RKO (cell line): Measurements from ENCODE around the gene MICU1.
"Not testable (repeated sequence)": the region's sequence is repeated elsewhere in the genome, so short reads cannot be mapped to it uniquely, and the experiment has no call there.

Experiments
- DNase-seq: peaks from one replicate; pipeline ENCODE4 v3.0.0-alpha.2; 2016; ENCODE audit warnings: low spot score

The MICU1 gene, protein sequence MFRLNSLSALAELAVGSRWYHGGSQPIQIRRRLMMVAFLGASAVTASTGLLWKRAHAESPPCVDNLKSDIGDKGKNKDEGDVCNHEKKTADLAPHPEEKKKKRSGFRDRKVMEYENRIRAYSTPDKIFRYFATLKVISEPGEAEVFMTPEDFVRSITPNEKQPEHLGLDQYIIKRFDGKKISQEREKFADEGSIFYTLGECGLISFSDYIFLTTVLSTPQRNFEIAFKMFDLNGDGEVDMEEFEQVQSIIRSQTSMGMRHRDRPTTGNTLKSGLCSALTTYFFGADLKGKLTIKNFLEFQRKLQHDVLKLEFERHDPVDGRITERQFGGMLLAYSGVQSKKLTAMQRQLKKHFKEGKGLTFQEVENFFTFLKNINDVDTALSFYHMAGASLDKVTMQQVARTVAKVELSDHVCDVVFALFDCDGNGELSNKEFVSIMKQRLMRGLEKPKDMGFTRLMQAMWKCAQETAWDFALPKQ

DNA sequence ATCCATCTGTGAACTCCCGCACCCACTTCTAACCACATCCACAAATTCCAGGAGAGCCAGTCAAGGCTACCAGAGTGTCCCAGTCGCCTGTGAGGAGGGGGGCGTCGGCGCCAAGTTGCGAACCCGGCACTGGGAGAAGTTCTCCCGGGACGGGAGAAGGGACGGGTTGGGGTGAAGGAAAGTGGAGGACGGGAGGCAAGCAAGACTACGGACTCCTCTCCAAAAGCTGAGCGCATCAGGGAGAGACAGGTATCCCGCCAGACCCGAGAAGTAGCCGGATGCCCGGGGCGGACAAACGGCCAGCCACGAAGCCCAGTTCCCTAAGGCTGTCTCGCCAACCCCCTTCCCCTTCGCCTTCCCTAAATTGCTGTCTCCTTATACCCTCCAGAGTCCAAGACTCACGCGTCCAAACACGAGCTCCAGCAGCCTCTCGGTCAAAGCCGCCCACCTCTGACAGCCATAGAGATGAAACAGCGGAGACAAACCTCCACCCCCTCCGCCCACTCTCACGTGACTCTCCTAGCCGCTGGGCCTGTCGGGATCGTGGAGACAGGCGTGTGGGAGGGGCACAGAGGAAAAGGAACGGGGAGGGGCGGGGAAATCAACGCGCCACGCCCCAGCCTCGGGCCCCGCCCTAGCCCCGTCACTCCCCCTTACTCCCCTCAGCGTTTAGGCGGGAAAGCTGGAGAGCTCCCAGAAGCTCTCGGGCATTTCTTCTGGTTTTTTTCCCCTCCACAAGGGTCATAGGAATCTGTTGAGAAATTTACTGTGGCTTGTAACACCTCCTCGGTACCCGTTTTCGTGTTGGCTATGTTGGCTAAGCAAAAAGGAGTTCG, at the start of gene MICU1:
Gene MICU1, minus strand, starts transcription at position 472 of the 836 bp plus-strand sequence. CDS start 59,286 bp downstream, outside the sequence.
- DNase-seq = peak; percentile 94

GRCh38 chr10:72674174-72674573, 48.3 kb upstream of the MICU1 start:
- DNase-seq = not testable (repeated sequence)

GRCh38 chr10:72673280-72673679, 47.4 kb upstream of the MICU1 start:
- no peak for DNase-seq

- no peak for DNase-seq
Measured at GRCh38 chr10:72667207-72667864, 41.5 kb upstream of the MICU1 start.

- DNase-seq = peak; percentile 41
Measured at GRCh38 chr10:72665925-72666324, 40.0 kb upstream of the MICU1 start.

DNA sequence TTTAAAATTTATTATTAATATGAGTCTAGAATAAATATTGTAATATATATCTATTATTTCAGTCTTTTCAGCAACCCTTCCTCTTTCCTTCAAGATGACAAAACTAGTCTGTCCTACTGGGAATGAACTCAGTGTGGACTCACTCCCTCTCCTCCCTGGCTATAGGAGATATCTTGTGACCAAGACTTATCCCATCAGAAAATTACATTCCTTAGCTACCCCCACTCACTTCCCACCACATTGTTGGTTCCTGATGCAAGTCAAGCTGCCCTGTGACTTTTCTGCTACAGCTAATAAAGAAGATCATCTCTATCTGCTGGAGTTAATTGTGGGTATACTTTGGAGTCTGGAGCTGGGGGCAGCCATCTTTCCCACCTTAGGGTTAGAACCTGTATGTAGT, 38.1 kb upstream of the MICU1 start:
- no peak for DNase-seq

DNA sequence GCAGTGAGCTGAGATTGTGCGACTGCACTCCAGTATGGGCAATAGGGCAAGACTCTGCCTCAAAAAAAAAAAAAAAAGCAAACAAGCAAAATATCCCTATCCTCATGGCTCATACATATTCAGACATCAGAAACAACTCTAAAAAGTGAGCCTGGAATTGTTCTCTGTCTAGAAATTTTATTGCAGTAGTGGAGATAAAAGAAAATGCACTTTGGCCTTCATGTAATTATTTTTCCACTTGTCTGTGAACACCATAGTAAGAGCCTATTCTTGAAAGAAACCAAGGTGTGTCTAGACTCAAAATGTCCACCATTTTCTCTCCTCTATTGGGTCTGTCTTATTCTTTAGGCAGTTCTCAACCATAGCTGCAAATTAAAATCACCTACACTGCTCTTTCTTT, 35.6 kb upstream of the MICU1 start:
- no peak for DNase-seq

DNA sequence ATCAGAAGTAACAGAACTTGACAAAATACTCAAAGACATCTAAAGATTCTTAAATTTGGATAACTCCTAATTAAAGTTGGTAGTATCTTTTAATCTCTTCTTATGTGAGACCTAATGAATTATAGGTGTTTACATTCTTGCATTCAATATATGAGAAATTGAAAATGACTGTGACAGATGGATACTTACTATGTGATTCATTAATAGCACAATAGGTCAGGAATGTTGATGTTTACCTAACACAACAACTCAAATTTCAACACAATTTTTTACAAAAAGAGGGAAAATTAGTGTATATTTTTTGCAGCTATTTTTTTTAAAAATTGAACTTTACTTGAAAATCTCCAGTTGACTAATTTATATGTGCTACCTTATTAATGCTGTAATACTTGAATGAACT, 34.3 kb upstream of the MICU1 start:
- DNase-seq = no peak

- DNase-seq = no peak
Measured at GRCh38 chr10:72659694-72660093, 33.8 kb upstream of the MICU1 start.

- no peak for DNase-seq
Measured at GRCh38 chr10:72658696-72659400, 33.0 kb upstream of the MICU1 start.

- no peak for DNase-seq
Measured at GRCh38 chr10:72654720-72655119, 28.8 kb upstream of the MICU1 start.

DNA sequence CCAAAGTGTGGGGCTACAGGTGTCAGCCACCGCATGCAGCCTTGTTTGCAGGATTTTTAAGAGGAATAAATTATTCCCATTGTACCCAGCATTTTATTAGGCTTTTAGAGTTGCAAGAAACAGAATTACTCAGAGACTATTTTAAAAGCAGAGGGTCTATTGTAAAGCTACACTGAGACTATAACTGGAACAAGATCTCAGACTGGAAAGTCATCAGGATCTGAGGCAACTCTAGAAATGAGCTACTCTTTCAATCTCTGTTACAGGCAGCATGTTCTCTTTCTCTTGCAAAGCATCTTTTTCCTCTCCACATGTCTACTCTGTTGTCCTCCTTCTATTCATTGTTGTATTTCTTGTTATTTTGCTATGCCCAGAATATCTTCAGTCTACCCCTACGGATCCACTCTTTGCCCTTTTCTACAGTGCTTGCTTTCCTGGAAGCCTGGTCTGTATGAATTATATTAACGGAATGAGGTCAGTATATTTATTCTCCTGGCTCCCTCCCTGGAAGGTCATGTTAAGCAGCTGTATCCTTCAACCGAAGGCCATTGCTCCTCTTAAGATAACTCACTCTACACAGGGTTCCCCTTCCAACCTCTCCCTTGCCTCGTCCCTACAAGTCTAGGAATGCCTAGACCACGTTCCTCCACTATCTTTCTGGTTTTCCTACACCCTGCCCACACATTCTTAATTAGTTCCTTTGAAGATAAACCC, 27.7 kb upstream of the MICU1 start:
- no peak for DNase-seq

- DNase-seq = no peak
Measured at GRCh38 chr10:72649291-72649690, 23.4 kb upstream of the MICU1 start.

- DNase-seq = no peak
Measured at GRCh38 chr10:72648301-72648700, 22.4 kb upstream of the MICU1 start.

GRCh38 chr10:72646971-72647370, 21.1 kb upstream of the MICU1 start:
- not testable (repeated sequence) for DNase-seq

DNA sequence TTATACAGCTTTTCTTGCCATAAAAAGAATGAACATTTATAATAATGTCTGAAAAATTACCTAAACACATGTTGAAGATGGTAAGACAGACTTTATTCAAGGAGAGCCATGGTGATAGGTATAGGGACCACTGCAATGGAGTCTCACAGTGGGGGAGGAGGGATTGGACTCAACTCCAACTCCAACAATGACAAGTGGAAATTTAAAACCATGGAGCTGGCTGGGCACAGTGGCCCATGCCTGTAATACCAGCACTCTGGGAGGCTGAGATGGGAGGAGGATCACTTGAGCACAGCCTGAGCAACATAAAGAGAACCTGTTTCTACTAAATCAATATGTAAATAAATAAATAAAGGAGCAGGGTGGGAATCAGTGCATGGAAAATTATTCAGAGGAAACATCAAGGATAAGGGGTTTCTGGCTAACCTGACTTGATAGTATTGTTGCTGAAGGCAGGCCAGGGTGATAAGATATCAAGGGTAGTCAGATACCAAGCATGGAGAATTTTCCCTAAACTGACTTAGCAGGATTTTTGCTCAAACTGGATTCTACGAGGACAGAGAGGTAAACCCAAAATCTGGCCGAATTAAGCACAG, 19.5 kb upstream of the MICU1 start:
- DNase-seq = no peak

GRCh38 chr10:72642318-72642717, 16.4 kb upstream of the MICU1 start:
- no peak for DNase-seq

- DNase-seq = no peak
Measured at GRCh38 chr10:72639441-72639873, 13.6 kb upstream of the MICU1 start.

DNA sequence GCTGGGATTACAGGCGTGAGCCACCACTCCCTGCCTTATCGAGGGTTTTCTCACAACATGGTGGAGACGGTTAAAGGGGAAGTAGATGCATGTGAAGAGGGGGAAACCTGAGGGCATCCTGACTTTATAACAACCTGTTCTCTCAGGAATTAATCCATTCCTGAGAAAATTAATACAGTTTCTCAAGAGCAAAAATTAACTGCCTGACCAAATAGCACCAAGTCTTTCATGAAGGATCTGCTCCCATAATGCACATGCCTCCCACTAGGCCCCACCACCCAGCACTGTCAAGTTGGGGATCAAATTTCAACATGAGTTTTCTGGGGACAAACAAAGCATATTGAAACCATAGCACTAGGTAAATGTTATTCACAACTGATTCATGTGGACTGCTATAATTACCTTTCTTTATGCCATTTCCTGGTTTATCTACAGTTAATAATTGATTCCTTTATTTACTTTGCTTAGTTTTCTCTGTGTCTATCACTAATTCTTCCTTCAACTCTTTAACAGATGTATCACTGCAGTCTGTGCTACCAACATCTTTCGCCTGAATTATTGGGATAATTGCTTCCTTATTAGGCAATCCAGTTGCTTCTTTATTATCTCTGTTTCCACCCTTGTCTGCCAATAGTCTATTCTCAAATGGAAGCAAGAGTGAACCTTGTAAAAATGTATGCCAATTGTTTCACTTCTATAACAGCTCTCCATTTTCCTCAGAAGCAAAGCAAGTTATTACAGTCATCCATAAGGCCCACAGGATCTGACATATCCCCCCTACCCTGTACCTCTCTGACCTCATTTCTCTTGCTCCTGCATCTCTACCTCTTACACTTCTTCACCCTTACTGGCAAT, 12.9 kb upstream of the MICU1 start:
- DNase-seq = no peak

DNA sequence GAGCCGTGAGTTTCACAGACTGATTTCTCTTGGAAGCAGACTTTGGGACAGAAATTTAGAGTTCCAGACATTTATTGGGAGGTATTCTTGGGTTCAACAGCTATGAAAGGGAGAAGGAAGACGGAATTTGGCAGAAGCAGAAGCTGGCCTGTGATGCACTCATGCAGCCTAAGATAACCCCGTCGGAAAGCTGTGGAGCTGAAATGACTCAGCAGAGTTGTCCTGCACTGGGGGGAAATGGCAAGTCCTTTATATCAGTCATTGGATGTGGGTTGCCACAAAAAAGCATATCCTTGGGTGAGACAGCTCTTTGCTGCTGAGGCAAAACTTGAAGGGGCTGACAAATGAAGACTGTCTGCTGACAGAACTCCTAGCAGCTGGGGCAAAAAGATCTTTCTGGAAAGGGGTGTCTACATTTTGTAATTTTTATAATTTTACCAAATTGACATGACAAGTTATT, 11.5 kb upstream of the MICU1 start:
- peak; percentile 66 for DNase-seq
